GM21723 (cell line): ENCODE measurements around the gene ERI2.
A peak's percentile ranks its signal among the peaks of the same experiment; 100 is the strongest.
"Not testable (repeated sequence)": the region's sequence is repeated elsewhere in the genome, so short reads cannot be mapped to it uniquely, and the experiment has no call there.

ENCODE experiments used
- ATAC-seq: cut with Tn5 transposase; IDR thresholded peaks from one replicate; pipeline ENCODE4 v1.9.1; 2021; ENCODE audit warnings: mild to moderate bottlenecking, moderate library complexity; ENCODE audit not compliant: unreplicated experiment

ERI2 gene

GRCh38 chr16:20765732-20766131 lies 40.5 kb downstream of the ERI2 start:
- no peak for ATAC-seq

- not testable (repeated sequence) for ATAC-seq
Measured at GRCh38 chr16:20764448-20764847, 41.8 kb downstream of the ERI2 start.

- peak; percentile 97 for ATAC-seq
Measured at GRCh38 chr16:20763461-20764232, 42.6 kb downstream of the ERI2 start, which contains the start of gene ACSM3. Gene ACSM3, plus strand, starts transcription at chr16:20764014. Its CDS starts 6,021 bp downstream, at chr16:20770035.

- ATAC-seq, result no peak
Measured at GRCh38 chr16:20762404-20763123, 43.7 kb downstream of the ERI2 start.

- no peak for ATAC-seq
Measured at GRCh38 chr16:20761175-20761574, 45.1 kb downstream of the ERI2 start.

GRCh38 chr16:20760346-20760745 lies 45.9 kb downstream of the ERI2 start:
- ATAC-seq, result no peak

GRCh38 chr16:20755799-20756198 lies 50.5 kb downstream of the ERI2 start:
- ATAC-seq, result not testable (repeated sequence)

GRCh38 chr16:20755238-20755637 lies 51.0 kb downstream of the ERI2 start:
- no peak for ATAC-seq

- no peak for ATAC-seq
Measured at GRCh38 chr16:20753727-20754126, 52.5 kb downstream of the ERI2 start.

GRCh38 chr16:20750558-20750957 lies 55.7 kb downstream of the ERI2 start:
- ATAC-seq, result no peak

GRCh38 chr16:20749474-20749873 lies 56.8 kb downstream of the ERI2 start:
- no peak for ATAC-seq

- ATAC-seq, result no peak
Measured at GRCh38 chr16:20747030-20747816, 59.0 kb downstream of the ERI2 start.

GRCh38 chr16:20746461-20746860 lies 59.8 kb downstream of the ERI2 start:
- no peak for ATAC-seq
